Measurements from ENCODE around the gene ZNF341. TPM values are rescaled to one million over a fixed set of nuclear protein-coding genes. Genes with fewer than 3 reads are reported as not detected.

The ZNF341 gene
- polyA plus RNA-seq, 1 donor (not counting 4 experiments of a cell fraction or from before 2014, with no cell fraction given), result 1.7 TPM

DNA sequence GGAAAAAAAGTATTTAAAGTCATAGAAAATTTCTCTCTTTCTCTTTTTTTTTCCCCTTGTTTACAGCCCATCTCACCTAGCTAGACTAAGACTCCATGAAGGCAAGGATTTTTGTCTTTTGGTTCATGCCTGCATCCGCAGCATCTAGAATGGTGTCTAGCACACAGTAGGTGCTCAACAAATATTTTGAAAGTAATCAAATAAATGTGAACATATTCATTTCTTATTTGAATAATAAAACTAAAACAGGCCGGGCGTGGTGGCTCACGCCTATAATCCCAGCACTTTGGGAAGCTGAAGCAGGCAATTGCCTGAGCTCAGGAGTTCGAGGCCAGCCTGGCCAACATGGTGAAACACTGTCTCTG is 4.7 kb upstream of the ZNF341 start:
- H3K9ac ChIP-seq (ENCODE audit: control insufficient read depth, extremely low read depth, insufficient read depth, low read length), result no peak overlapping the region
- dilution Hi-C loops (cut with MboI; ENCODE audit: extremely low pct_ligation_motif_present, low sequenced_read_pairs), result no loop called here
- H3K27ac ChIP-seq (ENCODE audit: control insufficient read depth, insufficient read depth, low read length), result no peak overlapping the region
- DNase-seq (ENCODE audit: low read depth, low spot score) (no peak), FAIRE-seq (no peak)
- no peaks in the 10 kb centered on the region for H3K36me3 ChIP-seq (ENCODE audit: control insufficient read depth in 2 of 2, extremely low read depth in 1 of 2, insufficient read depth in 2 of 2, low read length in 2 of 2)
- H3K79me2 ChIP-seq (ENCODE audit: control insufficient read depth, insufficient read depth, low read length), result no peaks in the 10 kb centered on the region
- H3K27me3 ChIP-seq (ENCODE audit: control insufficient read depth, extremely low read depth, insufficient read depth, low read length), result no peaks in the 10 kb centered on the region
- H2AFZ ChIP-seq (ENCODE audit: control insufficient read depth, low read length), result no peak overlapping the region
- no peak overlapping the region for H3K4me3 ChIP-seq (ENCODE audit: control insufficient read depth in 2 of 3, extremely low read depth in 1 of 3, insufficient read depth in 2 of 3, low read depth in 1 of 3, low read length in 3 of 3)
- peaks cover 3% of the 10 kb centered on the region for H3K4me1 ChIP-seq (ENCODE audit: control insufficient read depth, extremely low read depth, insufficient read depth, low read length)
- no peak for TF ChIP-seq EZH2 (IDR thresholded peaks at IDR 0.05; ENCODE audit: low read length)
- TF ChIP-seq, protein P1, sequence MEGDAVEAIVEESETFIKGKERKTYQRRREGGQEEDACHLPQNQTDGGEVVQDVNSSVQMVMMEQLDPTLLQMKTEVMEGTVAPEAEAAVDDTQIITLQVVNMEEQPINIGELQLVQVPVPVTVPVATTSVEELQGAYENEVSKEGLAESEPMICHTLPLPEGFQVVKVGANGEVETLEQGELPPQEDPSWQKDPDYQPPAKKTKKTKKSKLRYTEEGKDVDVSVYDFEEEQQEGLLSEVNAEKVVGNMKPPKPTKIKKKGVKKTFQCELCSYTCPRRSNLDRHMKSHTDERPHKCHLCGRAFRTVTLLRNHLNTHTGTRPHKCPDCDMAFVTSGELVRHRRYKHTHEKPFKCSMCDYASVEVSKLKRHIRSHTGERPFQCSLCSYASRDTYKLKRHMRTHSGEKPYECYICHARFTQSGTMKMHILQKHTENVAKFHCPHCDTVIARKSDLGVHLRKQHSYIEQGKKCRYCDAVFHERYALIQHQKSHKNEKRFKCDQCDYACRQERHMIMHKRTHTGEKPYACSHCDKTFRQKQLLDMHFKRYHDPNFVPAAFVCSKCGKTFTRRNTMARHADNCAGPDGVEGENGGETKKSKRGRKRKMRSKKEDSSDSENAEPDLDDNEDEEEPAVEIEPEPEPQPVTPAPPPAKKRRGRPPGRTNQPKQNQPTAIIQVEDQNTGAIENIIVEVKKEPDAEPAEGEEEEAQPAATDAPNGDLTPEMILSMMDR (optimal IDR thresholded peaks at IDR 0.05 in 1 of 3, IDR thresholded peaks at IDR 0.05 in 1 of 3, conservative IDR thresholded peaks at IDR 0.05 in 1 of 3; ENCODE audit: extremely low read depth in 1 of 3, insufficient read depth in 2 of 3, low read length in 3 of 3), result no peak
- H4K20me1 ChIP-seq (ENCODE audit: control insufficient read depth, extremely low read depth, insufficient read depth, low read length), result no peaks in the 10 kb centered on the region
- no peaks in the 10 kb centered on the region for H3K9me1 ChIP-seq (ENCODE audit: control insufficient read depth, extremely low read depth, insufficient read depth, low read length)
- no peaks in the 10 kb centered on the region for H3K9me3 ChIP-seq (ENCODE audit: control insufficient read depth, low read depth, low read length)
- H3K4me2 ChIP-seq (ENCODE audit: control insufficient read depth, extremely low read depth, insufficient read depth, low read depth, low read length), result no peak overlapping the region

DNA sequence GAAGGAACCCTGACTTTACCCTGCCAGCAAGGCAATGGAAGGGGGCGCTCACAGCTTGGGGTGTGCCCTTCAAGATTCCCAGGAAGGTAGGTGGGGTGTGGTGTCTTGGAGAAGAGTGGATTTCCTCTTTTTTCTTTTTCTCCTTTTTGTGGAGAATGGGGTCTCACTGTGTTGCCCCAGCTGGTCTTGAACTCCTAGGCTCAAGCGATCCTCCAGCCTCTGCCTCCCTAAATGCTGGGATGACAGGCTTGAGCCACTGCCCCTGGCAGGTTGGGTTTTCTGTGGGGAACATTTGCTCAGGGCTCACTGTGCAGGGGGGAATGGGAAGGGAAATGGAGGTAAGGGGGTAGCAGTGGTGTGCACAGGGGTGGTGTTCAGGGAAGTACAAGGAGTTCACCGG is 4.0 kb upstream of the ZNF341 start:
- H4K20me1 ChIP-seq (ENCODE audit: control insufficient read depth, extremely low read depth, insufficient read depth, low read length), result no peaks in the 10 kb centered on the region
- no peaks in the 10 kb centered on the region for H3K79me2 ChIP-seq (ENCODE audit: control insufficient read depth, insufficient read depth, low read length)
- TF ChIP-seq, protein P1 (optimal IDR thresholded peaks at IDR 0.05 in 1 of 3, IDR thresholded peaks at IDR 0.05 in 1 of 3, conservative IDR thresholded peaks at IDR 0.05 in 1 of 3; ENCODE audit: extremely low read depth in 1 of 3, insufficient read depth in 2 of 3, low read length in 3 of 3), result no peak
- no peak for TF ChIP-seq EZH2 (IDR thresholded peaks at IDR 0.05; ENCODE audit: low read length)
- no peak overlapping the region for H3K27ac ChIP-seq (ENCODE audit: control insufficient read depth, insufficient read depth, low read length)
- no peaks in the 10 kb centered on the region for H3K36me3 ChIP-seq (ENCODE audit: control insufficient read depth in 2 of 2, extremely low read depth in 1 of 2, insufficient read depth in 2 of 2, low read length in 2 of 2)
- H3K9ac ChIP-seq (ENCODE audit: control insufficient read depth, extremely low read depth, insufficient read depth, low read length), result no peak overlapping the region
- H3K9me3 ChIP-seq (ENCODE audit: control insufficient read depth, low read depth, low read length), result no peaks in the 10 kb centered on the region
- H3K4me3 ChIP-seq (ENCODE audit: control insufficient read depth in 2 of 3, extremely low read depth in 1 of 3, insufficient read depth in 2 of 3, low read depth in 1 of 3, low read length in 3 of 3), result no peak overlapping the region
- dilution Hi-C loops (cut with MboI; ENCODE audit: extremely low pct_ligation_motif_present, low sequenced_read_pairs), result no loop called here
- DNase-seq (ENCODE audit: low read depth, low spot score), result no peak
- no peak for FAIRE-seq
- peaks cover 7% of the 10 kb centered on the region for H3K4me1 ChIP-seq (ENCODE audit: control insufficient read depth, extremely low read depth, insufficient read depth, low read length)
- no peak overlapping the region for H3K4me2 ChIP-seq (ENCODE audit: control insufficient read depth, extremely low read depth, insufficient read depth, low read depth, low read length)
- H2AFZ ChIP-seq (ENCODE audit: control insufficient read depth, low read length), result no peak overlapping the region
- H3K9me1 ChIP-seq (ENCODE audit: control insufficient read depth, extremely low read depth, insufficient read depth, low read length), result no peaks in the 10 kb centered on the region
- H3K27me3 ChIP-seq (ENCODE audit: control insufficient read depth, extremely low read depth, insufficient read depth, low read length), result no peaks in the 10 kb centered on the region

Measured in keratinocyte (primary cell).